OCI-LY7 (cell line): ENCODE measurements around the gene NTMT1. TPM values are rescaled to one million over a fixed set of nuclear protein-coding genes. Genes with fewer than 3 reads are reported as not detected.

Experiments used
- BruUV-seq: library from RNA; stranded (reverse); fragments of 400-500 nt; replicated peaks from 2 replicates; lab custom pipeline; 2021; lab: Mats Ljungman, UMichigan
- CTCF ChIA-PET: fragments of 300-600 bp; sonication (Branson Sonifier 250); formaldehyde crosslinking; loops from one replicate; lab custom pipeline; 2022; ENCODE audit warnings: antibody characterized with exemption; ENCODE audit not compliant: unreplicated experiment; lab: Charles Lee
- POLR2A ChIA-PET: fragments of 300-600 bp; sonication (Branson Sonifier 250); formaldehyde crosslinking; loops from one replicate; lab custom pipeline; 2022; ENCODE audit warnings: antibody characterized with exemption; lab: Charles Lee
- DNase-seq: peaks from one replicate; pipeline ENCODE4 v3.0.0-alpha.2; 2015; ENCODE audit warnings: low spot score
- H2AFZ ChIP-seq: fragments of 200-600 bp; sonication (generic), shearing (Covaris generic); 2 replicates; pipeline ENCODE4 v1.6.1; 2014; ENCODE audit warnings: mild to moderate bottlenecking, antibody characterized with exemption, low read length, moderate library complexity
- H3K27ac ChIP-seq: fragments of 200-600 bp; sonication (generic); 2 replicates; pipeline ENCODE4 v1.5.1; 2014; ENCODE audit warnings: mixed run types, low read depth, mild to moderate bottlenecking, moderate library complexity, low read length, inconsistent platforms; ENCODE audit not compliant: poor library complexity, severe bottlenecking
- H3K36me3 ChIP-seq: fragments of 200-600 bp; sonication (generic); 2 replicates; pipeline ENCODE4 v1.6.1; 2014; ENCODE audit warnings: mild to moderate bottlenecking, antibody characterized with exemption, low read length, moderate library complexity, mixed read lengths; ENCODE audit not compliant: insufficient read depth
- H3K4me1 ChIP-seq: fragments of 200-600 bp; sonication (generic); 2 replicates; pipeline ENCODE4 v1.5.1; 2014; ENCODE audit warnings: mild to moderate bottlenecking, low read length; ENCODE audit not compliant: insufficient read depth, poor library complexity, severe bottlenecking
- H3K4me2 ChIP-seq: fragments of 200-600 bp; sonication (generic); 2 replicates; pipeline ENCODE4 v1.6.1; 2014; ENCODE audit warnings: mild to moderate bottlenecking, low read length
- H3K4me3 ChIP-seq: fragments of 200-600 bp; sonication (generic); 2 replicates; pipeline ENCODE4 v1.5.1; 2014; ENCODE audit warnings: mild to moderate bottlenecking, low read depth, low read length; ENCODE audit not compliant: poor library complexity, severe bottlenecking
- H3K79me2 ChIP-seq: fragments of 200-600 bp; sonication (generic); 2 replicates; pipeline ENCODE4 v1.6.1; 2016; ENCODE audit warnings: low read depth, mild to moderate bottlenecking, low read length, moderate library complexity, mixed read lengths; ENCODE audit not compliant: insufficient read depth
- H3K9me2 ChIP-seq: fragments of 200-600 bp; sonication (generic); 2 replicates; pipeline ENCODE4 v1.6.1; 2016; ENCODE audit warnings: mild to moderate bottlenecking, low read length, mixed read lengths; ENCODE audit not compliant: insufficient read depth
- H3K9me3 ChIP-seq: fragments of 200-600 bp; sonication (generic); 2 replicates; pipeline ENCODE4 v1.6.1; 2014; ENCODE audit warnings: mild to moderate bottlenecking, mixed run types, low read length, mixed read lengths
- H4K20me1 ChIP-seq: fragments of 200-600 bp; sonication (generic); 2 replicates; pipeline ENCODE4 v1.6.1; 2014; ENCODE audit warnings: mild to moderate bottlenecking, antibody characterized with exemption, low read length, moderate library complexity, mixed read lengths; ENCODE audit not compliant: insufficient read depth
- EZH2phosphoT487 ChIP-seq: fragments of 200-600 bp; sonication (generic); IDR thresholded peaks from 2 replicates; pipeline ENCODE4 v1.6.1; 2018; ENCODE audit warnings: low read depth, borderline replicate concordance, mild to moderate bottlenecking, mixed run types, antibody characterized with exemption, low read length, moderate library complexity, mixed read lengths
- intact Hi-C: fragments of 100-400 bp; cut with micrococcal nuclease; formaldehyde crosslinking; loops from one replicate; pipeline ENCODE4 v1.10.0; 2022; ENCODE audit not compliant: unreplicated experiment
- total RNA-seq, 2 experiments: library from RNA; depleted of rRNA in 1 of 2; stranded (reverse); fragments of >200 nt in 1 of 2; shearing (Covaris generic) in 1 of 2; gene quantifications; 2 replicates each; pipeline ENCODE4 v1.2.3, GENCODE V29; 2014 to 2022
- TF ChIP-seq, protein P1 (sequence below): fragments of 200-600 bp; sonication (generic); conservative IDR thresholded peaks from 2 replicates; pipeline ENCODE4 v1.5.1; 2014; ENCODE audit warnings: mild to moderate bottlenecking, antibody characterized with exemption, low read length, moderate library complexity, mixed read lengths

NTMT1 gene
- total RNA-seq, 2 experiments from 2014 or later: 46.6 to 59.8 TPM

DNA sequence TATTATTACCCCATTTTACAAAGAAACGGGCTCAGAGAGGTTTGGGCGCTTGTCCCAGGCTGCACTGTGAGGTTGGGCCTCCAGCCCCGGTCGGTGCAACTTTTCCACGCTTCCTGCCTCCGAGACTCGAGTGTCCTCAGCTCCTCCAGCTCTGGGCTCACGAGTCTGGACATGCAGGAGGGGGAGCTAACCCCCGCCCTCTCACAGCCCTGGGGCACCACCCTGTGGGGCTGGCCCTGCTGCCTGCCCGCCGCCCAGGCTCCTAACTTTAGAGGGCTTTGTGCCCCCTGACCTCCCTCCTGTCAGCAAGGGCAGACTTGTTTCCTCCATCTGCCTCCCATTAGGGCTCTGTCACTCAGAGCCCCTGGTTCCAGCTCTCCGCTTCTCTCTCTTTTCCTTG lies 20.3 kb downstream of the NTMT1 start:
- no TSS peak for BruUV-seq
- Histone ChIP-seq H3K4me1 (no peaks in the 10 kb centered on the region), H3K9me3 (no peaks in the 10 kb centered on the region), H4K20me1 (no peaks in the 10 kb centered on the region), H3K4me2 (no peak overlapping the region), H3K4me3 (no peak overlapping the region), H3K9me2 (no peaks in the 10 kb centered on the region), H2AFZ (no peak overlapping the region), H3K27ac (no peak overlapping the region), H3K79me2 (peaks cover 5% of the 10 kb centered on the region), H3K36me3 (no peaks in the 10 kb centered on the region)
- POLR2A ChIA-PET: no interaction called here
- no peak for DNase-seq
- TF ChIP-seq, protein P1, sequence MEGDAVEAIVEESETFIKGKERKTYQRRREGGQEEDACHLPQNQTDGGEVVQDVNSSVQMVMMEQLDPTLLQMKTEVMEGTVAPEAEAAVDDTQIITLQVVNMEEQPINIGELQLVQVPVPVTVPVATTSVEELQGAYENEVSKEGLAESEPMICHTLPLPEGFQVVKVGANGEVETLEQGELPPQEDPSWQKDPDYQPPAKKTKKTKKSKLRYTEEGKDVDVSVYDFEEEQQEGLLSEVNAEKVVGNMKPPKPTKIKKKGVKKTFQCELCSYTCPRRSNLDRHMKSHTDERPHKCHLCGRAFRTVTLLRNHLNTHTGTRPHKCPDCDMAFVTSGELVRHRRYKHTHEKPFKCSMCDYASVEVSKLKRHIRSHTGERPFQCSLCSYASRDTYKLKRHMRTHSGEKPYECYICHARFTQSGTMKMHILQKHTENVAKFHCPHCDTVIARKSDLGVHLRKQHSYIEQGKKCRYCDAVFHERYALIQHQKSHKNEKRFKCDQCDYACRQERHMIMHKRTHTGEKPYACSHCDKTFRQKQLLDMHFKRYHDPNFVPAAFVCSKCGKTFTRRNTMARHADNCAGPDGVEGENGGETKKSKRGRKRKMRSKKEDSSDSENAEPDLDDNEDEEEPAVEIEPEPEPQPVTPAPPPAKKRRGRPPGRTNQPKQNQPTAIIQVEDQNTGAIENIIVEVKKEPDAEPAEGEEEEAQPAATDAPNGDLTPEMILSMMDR: no peak
- TF ChIP-seq EZH2phosphoT487: no peak
- CTCF ChIA-PET: no interaction called here
- intact Hi-C loops: no loop called here

DNA sequence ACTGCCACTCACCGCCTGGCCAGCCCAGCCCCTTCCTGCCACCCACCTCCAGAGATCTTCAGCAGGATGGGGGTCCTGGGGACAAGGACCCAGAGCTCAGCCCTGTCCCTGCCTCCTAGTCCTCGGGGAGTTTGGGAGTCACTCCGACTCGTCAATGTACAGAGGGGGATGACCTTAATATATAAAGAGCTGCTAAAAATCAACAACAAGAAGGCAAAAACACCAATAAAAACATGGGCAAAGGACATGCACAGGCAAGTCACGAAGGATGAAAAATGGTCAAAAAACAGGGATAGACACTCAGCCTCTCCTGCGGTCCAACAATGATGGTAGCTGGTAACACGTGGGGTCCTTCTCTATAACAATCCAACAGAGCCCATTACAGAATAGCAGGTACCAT lies 20.7 kb downstream of the NTMT1 start:
- peaks cover 1% of the 10 kb centered on the region; the same call in 1 of the 2 replicates for H3K79me2 ChIP-seq
- TF ChIP-seq EZH2phosphoT487: no peak
- no peaks in the 10 kb centered on the region for H3K9me3 ChIP-seq
- no peak for DNase-seq
- POLR2A ChIA-PET: no interaction called here
- no peaks in the 10 kb centered on the region for H3K9me2 ChIP-seq
- intact Hi-C loops: no loop called here
- no peak overlapping the region for H3K4me2 ChIP-seq
- H3K4me3 ChIP-seq: no peak overlapping the region
- no peaks in the 10 kb centered on the region for H3K4me1 ChIP-seq
- CTCF ChIA-PET: no interaction called here
- no peaks in the 10 kb centered on the region for H4K20me1 ChIP-seq
- no TSS peak for BruUV-seq
- no peak overlapping the region for H3K27ac ChIP-seq
- H3K36me3 ChIP-seq: no peaks in the 10 kb centered on the region
- no peak overlapping the region for H2AFZ ChIP-seq

DNA sequence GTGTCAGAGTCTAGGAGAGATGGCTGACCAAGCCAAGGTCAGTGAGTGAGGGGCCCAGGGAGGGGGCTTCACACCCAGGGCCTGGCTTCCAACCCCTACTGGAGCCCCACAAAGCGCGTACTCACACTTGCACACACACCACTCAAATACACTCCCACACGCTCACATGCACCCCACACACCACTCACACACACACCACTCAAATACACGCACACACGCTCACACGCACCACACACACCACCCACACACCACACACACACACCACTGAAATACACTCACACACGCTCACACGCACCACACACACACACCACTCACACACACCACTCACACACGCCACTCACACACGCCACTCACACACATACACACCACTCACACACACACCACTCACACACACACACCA lies 21.7 kb downstream of the NTMT1 start:
- no peak overlapping the region for H3K4me3 ChIP-seq
- no peak overlapping the region for H3K27ac ChIP-seq
- H3K4me2 ChIP-seq: no peak overlapping the region
- no peaks in the 10 kb centered on the region for H3K9me2 ChIP-seq
- H2AFZ ChIP-seq: no peak overlapping the region
- ChIA-PET CTCF (no interaction called here), POLR2A (no interaction called here)
- intact Hi-C loops: no loop called here
- H3K36me3 ChIP-seq: no peaks in the 10 kb centered on the region
- H4K20me1 ChIP-seq: no peaks in the 10 kb centered on the region
- no peaks in the 10 kb centered on the region for H3K79me2 ChIP-seq
- TF ChIP-seq, protein P1: no peak
- TF ChIP-seq EZH2phosphoT487: no peak
- no peak for DNase-seq
- no TSS peak for BruUV-seq
- H3K9me3 ChIP-seq: no peaks in the 10 kb centered on the region
- H3K4me1 ChIP-seq: no peaks in the 10 kb centered on the region
